ENCODE measurements around the gene KRT16.

DNA sequence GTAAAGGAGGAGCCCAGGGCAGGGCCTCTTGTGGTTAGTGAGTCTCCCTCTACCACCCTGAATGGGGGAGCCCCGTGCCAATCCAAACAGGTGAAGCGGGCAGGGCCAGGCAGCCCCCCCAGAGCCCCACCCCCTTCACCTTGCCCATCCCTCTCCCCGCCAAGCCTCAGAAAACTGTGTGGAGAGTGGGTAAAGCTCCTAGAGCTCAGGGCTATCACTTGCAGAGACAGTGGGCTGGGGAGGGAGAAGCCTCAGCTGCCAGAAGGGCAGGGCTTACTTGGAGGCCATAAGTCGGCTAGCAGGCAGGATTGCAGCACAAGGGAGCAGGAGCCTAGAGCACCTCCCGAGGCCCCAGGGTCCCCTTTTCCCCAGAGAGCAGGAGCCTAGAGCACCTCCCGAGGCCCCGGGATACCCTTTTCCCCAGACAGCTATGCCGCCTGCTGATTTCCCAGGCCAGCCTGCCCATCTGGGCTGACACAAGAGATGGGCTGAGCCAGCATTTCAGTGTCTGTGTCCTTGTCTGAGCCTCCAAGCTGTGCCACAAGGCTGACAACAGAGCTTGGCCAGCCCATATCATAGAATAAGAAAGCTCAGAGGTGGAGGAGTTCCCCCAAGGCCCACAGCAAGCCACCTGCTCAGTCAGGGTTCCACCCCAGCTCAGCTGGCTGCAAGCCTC lies 19.1 kb downstream of the KRT16 start:
- TF ChIP-seq, protein P1, sequence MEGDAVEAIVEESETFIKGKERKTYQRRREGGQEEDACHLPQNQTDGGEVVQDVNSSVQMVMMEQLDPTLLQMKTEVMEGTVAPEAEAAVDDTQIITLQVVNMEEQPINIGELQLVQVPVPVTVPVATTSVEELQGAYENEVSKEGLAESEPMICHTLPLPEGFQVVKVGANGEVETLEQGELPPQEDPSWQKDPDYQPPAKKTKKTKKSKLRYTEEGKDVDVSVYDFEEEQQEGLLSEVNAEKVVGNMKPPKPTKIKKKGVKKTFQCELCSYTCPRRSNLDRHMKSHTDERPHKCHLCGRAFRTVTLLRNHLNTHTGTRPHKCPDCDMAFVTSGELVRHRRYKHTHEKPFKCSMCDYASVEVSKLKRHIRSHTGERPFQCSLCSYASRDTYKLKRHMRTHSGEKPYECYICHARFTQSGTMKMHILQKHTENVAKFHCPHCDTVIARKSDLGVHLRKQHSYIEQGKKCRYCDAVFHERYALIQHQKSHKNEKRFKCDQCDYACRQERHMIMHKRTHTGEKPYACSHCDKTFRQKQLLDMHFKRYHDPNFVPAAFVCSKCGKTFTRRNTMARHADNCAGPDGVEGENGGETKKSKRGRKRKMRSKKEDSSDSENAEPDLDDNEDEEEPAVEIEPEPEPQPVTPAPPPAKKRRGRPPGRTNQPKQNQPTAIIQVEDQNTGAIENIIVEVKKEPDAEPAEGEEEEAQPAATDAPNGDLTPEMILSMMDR (IDR thresholded peaks at IDR 0.05), result no peak
- no peak for TF ChIP-seq POLR2A (IDR thresholded peaks at IDR 0.05)
